HFF-Myc (cell line): ENCODE measurements around the gene SEC24D.
"Not testable (repeated sequence)": the region's sequence is repeated elsewhere in the genome, so short reads cannot be mapped to it uniquely, and the experiment has no call there.

Source experiments
- DNase-seq: peaks from one replicate; pipeline ENCODE4 v3.0.0-alpha.2; 2011; ENCODE audit warnings: low read depth; ENCODE audit errors: extremely low read depth
- H3K4me3 ChIP-seq: replicated peaks from 2 replicates; pipeline ENCODE4 v1.5.1; 2011; ENCODE audit warnings: low read depth, mild to moderate bottlenecking, control low read depth, low read length
- CTCF ChIP-seq: IDR thresholded peaks from 2 replicates; pipeline ENCODE4 v1.5.1; 2012; ENCODE audit warnings: mild to moderate bottlenecking, low read depth, low read length, control low read depth; ENCODE audit errors: missing control alignments

SEC24D gene

GRCh38 chr4:118801895-118802575 is 33.9 kb downstream of the SEC24D start:
- no peak for DNase-seq
- H3K4me3 ChIP-seq: no peak overlapping the region
- no peak for TF ChIP-seq CTCF

GRCh38 chr4:118799231-118799942 is 36.5 kb downstream of the SEC24D start:
- DNase-seq: no peak
- H3K4me3 ChIP-seq: no peak overlapping the region
- no peak for TF ChIP-seq CTCF

GRCh38 chr4:118798658-118799057 is 37.3 kb downstream of the SEC24D start:
- DNase-seq: no peak
- no peak overlapping the region for H3K4me3 ChIP-seq
- TF ChIP-seq CTCF: no peak

GRCh38 chr4:118797558-118798142 is 38.3 kb downstream of the SEC24D start:
- DNase-seq: no peak
- TF ChIP-seq CTCF: no peak
- no peak overlapping the region for H3K4me3 ChIP-seq

GRCh38 chr4:118791690-118792446 is 44.1 kb downstream of the SEC24D start:
- not testable (repeated sequence) for DNase-seq, H3K4me3 ChIP-seq

- no peak overlapping the region for H3K4me3 ChIP-seq
- DNase-seq: no peak
- no peak for TF ChIP-seq CTCF
Measured at GRCh38 chr4:118790544-118790943, 45.4 kb downstream of the SEC24D start.

GRCh38 chr4:118788911-118789310 is 47.0 kb downstream of the SEC24D start:
- no peak for DNase-seq
- no peak for TF ChIP-seq CTCF
- no peak overlapping the region for H3K4me3 ChIP-seq
